Measurements from ENCODE around the gene OR51B2. TPM values are rescaled to one million over a fixed set of nuclear protein-coding genes. Genes with fewer than 3 reads are reported as not detected.

Gene OR51B2
- total RNA-seq, 1 donor from 2014 or later, result not detected

GRCh38 chr11:5288108-5288905 lies 35.8 kb downstream of the OR51B2 start:
- TF ChIP-seq POLR2AphosphoS5 (IDR thresholded peaks at IDR 0.05; ENCODE audit: insufficient read depth in 1 of 2, low read depth in 1 of 2), result no peak
- no peak for TF ChIP-seq CTCF (IDR thresholded peaks at IDR 0.05)
- no peak for TF ChIP-seq POLR2A (IDR thresholded peaks at IDR 0.05)
- no peaks in the 10 kb centered on the region for H3K36me3 ChIP-seq
- intact Hi-C loops (cut with DNase I), result no loop called here

GRCh38 chr11:5286901-5287300 lies 37.2 kb downstream of the OR51B2 start:
- H3K27ac ChIP-seq, result no peak overlapping the region
- H3K36me3 ChIP-seq, result no peaks in the 10 kb centered on the region
- no peak for TF ChIP-seq POLR2A (IDR thresholded peaks at IDR 0.05)
- no peak for TF ChIP-seq POLR2AphosphoS5 (IDR thresholded peaks at IDR 0.05; ENCODE audit: insufficient read depth in 1 of 2, low read depth in 1 of 2)
- TF ChIP-seq CTCF (IDR thresholded peaks at IDR 0.05), result no peak
- no peaks in the 10 kb centered on the region for H3K27me3 ChIP-seq
- no peaks in the 10 kb centered on the region for H3K9me3 ChIP-seq
- H3K4me3 ChIP-seq, result no peak overlapping the region
- intact Hi-C loops (cut with DNase I), result no loop called here
- H3K4me1 ChIP-seq, result no peaks in the 10 kb centered on the region
- DNase-seq (ENCODE audit: extremely low spot score in 2 of 2), result no peak

More at GRCh38 chr11:5288108-5288905, 35.8 kb downstream of the OR51B2 start:
- H3K27me3 ChIP-seq, result no peaks in the 10 kb centered on the region
- DNase-seq (ENCODE audit: extremely low spot score in 2 of 2), result no peak
- no peaks in the 10 kb centered on the region for H3K9me3 ChIP-seq
- H3K4me3 ChIP-seq, result no peak overlapping the region
- no peaks in the 10 kb centered on the region for H3K4me1 ChIP-seq
- H3K27ac ChIP-seq, result no peak overlapping the region

GRCh38 chr11:5286351-5286750 lies 37.7 kb downstream of the OR51B2 start:
- no peaks in the 10 kb centered on the region for H3K36me3 ChIP-seq
- intact Hi-C loops (cut with DNase I), result no loop called here

GRCh38 chr11:5285703-5286340 lies 38.3 kb downstream of the OR51B2 start:
- no peak for DNase-seq (ENCODE audit: extremely low spot score in 2 of 2)
- Histone ChIP-seq H3K27me3 (no peaks in the 10 kb centered on the region), H3K27ac (no peak overlapping the region), H3K36me3 (no peaks in the 10 kb centered on the region), H3K4me3 (no peak overlapping the region), H3K9me3 (no peaks in the 10 kb centered on the region), H3K4me1 (no peaks in the 10 kb centered on the region)
- TF ChIP-seq CTCF (IDR thresholded peaks at IDR 0.05) (no peak), POLR2AphosphoS5 (IDR thresholded peaks at IDR 0.05; ENCODE audit: insufficient read depth in 1 of 2, low read depth in 1 of 2) (no peak), POLR2A (IDR thresholded peaks at IDR 0.05) (no peak)
- intact Hi-C loops (cut with DNase I), result no loop called here

More at GRCh38 chr11:5286351-5286750, 37.7 kb downstream of the OR51B2 start:
- Histone ChIP-seq H3K27ac (no peak overlapping the region), H3K4me3 (no peak overlapping the region), H3K9me3 (no peaks in the 10 kb centered on the region), H3K27me3 (no peaks in the 10 kb centered on the region), H3K4me1 (no peaks in the 10 kb centered on the region)
- TF ChIP-seq POLR2A (IDR thresholded peaks at IDR 0.05), result no peak
- no peak for TF ChIP-seq CTCF (IDR thresholded peaks at IDR 0.05)
- no peak for TF ChIP-seq POLR2AphosphoS5 (IDR thresholded peaks at IDR 0.05; ENCODE audit: insufficient read depth in 1 of 2, low read depth in 1 of 2)
- no peak for DNase-seq (ENCODE audit: extremely low spot score in 2 of 2)

- H3K27me3 ChIP-seq, result no peaks in the 10 kb centered on the region
- intact Hi-C loops (cut with DNase I), result no loop called here
- no peaks in the 10 kb centered on the region for H3K4me1 ChIP-seq
- H3K9me3 ChIP-seq, result no peaks in the 10 kb centered on the region
- H3K4me3 ChIP-seq, result no peak overlapping the region
- no peak for DNase-seq (ENCODE audit: extremely low spot score in 2 of 2)
- no peak overlapping the region for H3K27ac ChIP-seq
- H3K36me3 ChIP-seq, result no peaks in the 10 kb centered on the region
- TF ChIP-seq CTCF (IDR thresholded peaks at IDR 0.05) (no peak), POLR2A (IDR thresholded peaks at IDR 0.05) (no peak), POLR2AphosphoS5 (IDR thresholded peaks at IDR 0.05; ENCODE audit: insufficient read depth in 1 of 2, low read depth in 1 of 2) (no peak)
These were observed 39.5 kb downstream of the OR51B2 start for GRCh38 chr11:5284637-5285036.
